ENCODE results near the gene CPS1.

Gene CPS1

DNA sequence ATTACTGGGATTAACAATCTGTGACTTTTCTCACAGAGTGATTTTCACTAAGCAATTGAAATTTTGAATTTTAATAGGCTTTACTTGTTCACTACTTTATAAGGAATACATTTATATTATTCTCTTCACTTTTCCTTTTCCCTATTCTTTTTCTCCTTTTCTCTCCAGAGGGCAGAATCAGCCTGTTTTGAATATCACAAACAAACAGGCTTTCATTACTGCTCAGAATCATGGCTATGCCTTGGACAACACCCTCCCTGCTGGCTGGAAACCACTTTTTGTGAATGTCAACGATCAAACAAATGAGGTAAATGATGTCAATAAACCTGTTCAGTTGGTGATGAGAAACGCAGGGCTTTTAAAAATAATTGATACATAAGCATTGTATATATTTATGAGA, 35.3 kb downstream of the CPS1 start:
- no peak for DNase-seq (ENCODE audit: low read depth in 2 of 2)
- no peak overlapping the region for H3K4me3 ChIP-seq (replicated peaks in 1 of 2; ENCODE audit: low read depth in 2 of 2, low read length in 2 of 2)
- TF ChIP-seq, protein P1, sequence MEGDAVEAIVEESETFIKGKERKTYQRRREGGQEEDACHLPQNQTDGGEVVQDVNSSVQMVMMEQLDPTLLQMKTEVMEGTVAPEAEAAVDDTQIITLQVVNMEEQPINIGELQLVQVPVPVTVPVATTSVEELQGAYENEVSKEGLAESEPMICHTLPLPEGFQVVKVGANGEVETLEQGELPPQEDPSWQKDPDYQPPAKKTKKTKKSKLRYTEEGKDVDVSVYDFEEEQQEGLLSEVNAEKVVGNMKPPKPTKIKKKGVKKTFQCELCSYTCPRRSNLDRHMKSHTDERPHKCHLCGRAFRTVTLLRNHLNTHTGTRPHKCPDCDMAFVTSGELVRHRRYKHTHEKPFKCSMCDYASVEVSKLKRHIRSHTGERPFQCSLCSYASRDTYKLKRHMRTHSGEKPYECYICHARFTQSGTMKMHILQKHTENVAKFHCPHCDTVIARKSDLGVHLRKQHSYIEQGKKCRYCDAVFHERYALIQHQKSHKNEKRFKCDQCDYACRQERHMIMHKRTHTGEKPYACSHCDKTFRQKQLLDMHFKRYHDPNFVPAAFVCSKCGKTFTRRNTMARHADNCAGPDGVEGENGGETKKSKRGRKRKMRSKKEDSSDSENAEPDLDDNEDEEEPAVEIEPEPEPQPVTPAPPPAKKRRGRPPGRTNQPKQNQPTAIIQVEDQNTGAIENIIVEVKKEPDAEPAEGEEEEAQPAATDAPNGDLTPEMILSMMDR (IDR thresholded peaks at IDR 0.05; ENCODE audit: low read depth, low read length), result no peak

DNA sequence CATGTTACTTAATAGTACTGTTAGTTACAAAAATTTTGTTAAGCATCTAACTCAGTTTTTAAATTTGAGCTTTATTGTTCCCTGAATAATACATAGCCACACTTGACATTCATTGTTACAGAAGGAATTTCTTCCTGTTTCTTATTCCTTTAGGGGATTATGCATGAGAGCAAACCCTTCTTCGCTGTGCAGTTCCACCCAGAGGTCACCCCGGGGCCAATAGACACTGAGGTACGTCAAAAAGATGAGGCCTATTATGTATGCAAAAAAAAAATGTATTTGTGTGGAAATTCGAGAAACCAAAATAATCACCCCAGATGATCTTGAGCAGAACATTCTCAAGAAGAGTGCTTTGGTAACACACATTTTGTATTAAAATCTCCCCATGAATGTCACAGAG, 36.3 kb downstream of the CPS1 start:
- no peak overlapping the region for H3K4me3 ChIP-seq (replicated peaks in 1 of 2; ENCODE audit: low read depth in 2 of 2, low read length in 2 of 2)

DNA sequence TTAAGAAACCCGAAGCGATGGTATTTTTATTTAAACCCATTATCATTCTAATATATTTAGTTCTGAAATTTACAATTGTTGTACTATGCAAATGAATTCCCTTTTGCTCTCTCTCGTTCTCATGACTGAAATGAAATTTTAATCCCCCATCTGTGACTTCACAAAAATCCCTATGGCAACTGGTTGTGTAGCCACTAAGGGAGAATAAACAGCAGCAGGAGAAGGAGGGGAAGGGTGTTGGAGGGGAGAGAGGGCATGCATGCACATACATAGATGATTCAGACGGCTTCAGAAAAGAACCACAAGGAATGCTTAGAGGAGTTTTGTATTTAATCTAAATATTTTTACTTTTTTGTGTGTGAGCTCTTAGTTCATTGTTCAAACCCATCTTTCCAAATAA, 36.8 kb downstream of the CPS1 start:
- DNase-seq (ENCODE audit: low read depth in 2 of 2), result no peak
- H3K4me3 ChIP-seq (replicated peaks in 1 of 2; ENCODE audit: low read depth in 2 of 2, low read length in 2 of 2), result no peak overlapping the region
- TF ChIP-seq, protein P1 (IDR thresholded peaks at IDR 0.05; ENCODE audit: low read depth, low read length), result no peak

More for the DNA sequence above, 36.3 kb downstream of the CPS1 start:
- TF ChIP-seq, protein P1 (IDR thresholded peaks at IDR 0.05; ENCODE audit: low read depth, low read length), result no peak
- no peak for DNase-seq (ENCODE audit: low read depth in 2 of 2)

DNA sequence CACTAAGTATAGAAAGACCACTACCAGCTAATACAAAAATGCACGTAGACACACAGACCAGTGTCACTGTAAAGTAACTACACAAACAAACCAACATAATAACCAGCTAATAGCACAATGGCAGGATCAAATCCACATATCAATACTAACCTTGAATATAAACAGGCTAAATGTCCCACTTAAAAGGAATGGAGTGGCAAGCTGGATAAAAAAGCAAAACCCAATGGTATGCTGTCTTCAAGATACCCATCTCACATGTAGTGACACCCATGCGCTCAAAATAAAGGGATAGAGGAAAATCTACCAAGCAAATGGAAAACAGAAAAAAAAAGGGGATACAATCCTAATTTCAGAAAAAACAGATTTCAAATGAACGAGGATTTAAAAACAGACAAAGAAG, 41.8 kb downstream of the CPS1 start:
- TF ChIP-seq, protein P1 (IDR thresholded peaks at IDR 0.05; ENCODE audit: low read depth, low read length), result no peak
- DNase-seq (ENCODE audit: low read depth in 2 of 2), result no peak
- no peak overlapping the region for H3K4me3 ChIP-seq (replicated peaks in 1 of 2; ENCODE audit: low read depth in 2 of 2, low read length in 2 of 2)

DNA sequence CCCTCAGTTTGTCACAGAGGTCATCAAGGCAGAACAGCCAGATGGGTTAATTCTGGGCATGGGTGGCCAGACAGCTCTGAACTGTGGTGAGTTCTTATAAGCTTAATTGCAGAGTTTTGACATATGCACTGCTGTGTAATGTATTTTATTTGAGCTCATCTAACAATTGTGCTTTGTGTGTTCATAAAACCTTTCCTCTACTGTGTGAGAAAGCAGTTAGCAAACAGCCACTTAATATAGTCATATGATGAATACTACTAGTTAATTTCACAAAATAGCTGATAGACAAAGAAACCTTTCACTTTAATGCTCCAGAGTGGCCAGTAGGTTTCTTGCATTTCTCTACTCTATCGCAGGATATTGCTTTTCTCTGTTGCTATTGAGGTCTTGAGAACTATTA, 43.1 kb downstream of the CPS1 start:
- DNase-seq (ENCODE audit: low read depth in 2 of 2), result no peak
- TF ChIP-seq, protein P1 (IDR thresholded peaks at IDR 0.05; ENCODE audit: low read depth, low read length), result no peak
- H3K4me3 ChIP-seq (replicated peaks in 1 of 2; ENCODE audit: low read depth in 2 of 2, low read length in 2 of 2), result no peak overlapping the region

DNA sequence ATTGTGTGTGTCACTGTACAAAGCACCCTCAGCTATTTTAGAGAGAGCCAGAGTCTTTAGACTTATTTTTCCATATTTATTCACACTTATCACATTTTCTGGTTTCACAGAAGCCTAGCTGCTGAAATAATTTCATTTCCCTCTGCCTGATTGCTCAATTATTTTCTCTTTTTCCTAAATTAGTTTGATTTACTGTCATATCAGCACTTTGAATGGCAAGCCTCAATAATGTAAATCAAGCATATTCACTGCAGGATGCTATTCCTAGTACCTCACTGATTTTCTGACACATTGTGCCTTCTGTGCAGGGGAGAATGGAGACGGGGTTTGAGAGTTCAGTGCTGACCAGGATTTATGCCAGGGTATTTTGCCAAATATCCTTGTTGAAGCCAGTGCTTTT, 48.3 kb downstream of the CPS1 start:
- no peak overlapping the region for H3K4me3 ChIP-seq (replicated peaks in 1 of 2; ENCODE audit: low read depth in 2 of 2, low read length in 2 of 2)
- TF ChIP-seq, protein P1 (IDR thresholded peaks at IDR 0.05; ENCODE audit: low read depth, low read length), result no peak
- no peak for DNase-seq (ENCODE audit: low read depth in 2 of 2)

DNA sequence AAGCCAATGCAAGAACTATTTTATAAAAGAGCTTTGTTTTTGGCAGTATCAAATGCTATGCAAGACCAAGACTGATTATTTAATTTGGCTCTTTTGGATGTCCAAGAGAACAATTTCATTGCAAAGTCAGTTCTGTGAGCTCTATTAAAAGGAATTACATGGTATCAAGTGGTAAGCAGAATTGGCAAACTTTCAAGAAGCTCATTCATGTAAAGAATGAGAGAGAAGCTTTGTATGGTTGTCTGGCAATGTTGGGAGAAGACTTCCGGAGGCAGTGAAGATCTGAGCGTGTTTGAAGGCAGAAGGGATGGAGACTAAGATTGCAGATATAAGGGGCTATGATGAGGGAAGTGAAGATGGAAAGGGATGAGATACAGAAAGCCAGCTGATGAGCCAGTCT, 49.6 kb downstream of the CPS1 start:
- H3K4me3 ChIP-seq (replicated peaks in 1 of 2; ENCODE audit: low read depth in 2 of 2, low read length in 2 of 2), result no peak overlapping the region
- TF ChIP-seq, protein P1 (IDR thresholded peaks at IDR 0.05; ENCODE audit: low read depth, low read length), result no peak
- DNase-seq (ENCODE audit: low read depth in 2 of 2), result no peak
